Activated CD8-positive, alpha-beta memory T cell treated with anti-CD3 and anti-CD28 coated beads, Interleukin-2, amount 50 U/mL, for 1 hour (primary cell): ENCODE data around the gene DDR1.
"Not testable (repeated sequence)": the region's sequence is repeated elsewhere in the genome, so short reads cannot be mapped to it uniquely, and the experiment has no call there.

Experiments
- DNase-seq: peaks from one replicate; pipeline ENCODE4 v3.0.0-alpha.2; 2020; ENCODE audit errors: extremely low read depth

Gene DDR1

GRCh38 chr6:30917487-30917886 is 33.2 kb downstream of the DDR1 start:
- DNase-seq = no peak

DNA sequence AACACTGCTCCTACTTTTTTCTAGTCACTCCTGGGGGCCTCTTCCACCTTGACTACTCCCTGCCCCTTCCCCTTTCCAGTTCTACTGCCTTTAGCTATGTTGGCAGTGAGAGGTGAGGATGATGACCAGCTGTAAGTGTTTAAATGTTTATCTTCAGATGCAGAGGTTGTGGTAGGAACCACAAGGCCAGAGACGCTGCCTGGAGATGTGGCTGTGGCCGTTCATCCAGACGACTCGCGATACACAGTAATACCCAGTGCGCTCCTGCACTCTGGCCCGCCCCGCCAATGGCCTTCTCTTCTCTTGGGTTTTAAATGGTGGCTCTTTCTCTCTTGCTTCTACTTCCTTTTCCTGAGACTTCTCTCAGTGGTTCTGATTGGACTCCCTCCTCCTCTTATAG is 34.4 kb downstream of the DDR1 start:
- no peak for DNase-seq

DNA sequence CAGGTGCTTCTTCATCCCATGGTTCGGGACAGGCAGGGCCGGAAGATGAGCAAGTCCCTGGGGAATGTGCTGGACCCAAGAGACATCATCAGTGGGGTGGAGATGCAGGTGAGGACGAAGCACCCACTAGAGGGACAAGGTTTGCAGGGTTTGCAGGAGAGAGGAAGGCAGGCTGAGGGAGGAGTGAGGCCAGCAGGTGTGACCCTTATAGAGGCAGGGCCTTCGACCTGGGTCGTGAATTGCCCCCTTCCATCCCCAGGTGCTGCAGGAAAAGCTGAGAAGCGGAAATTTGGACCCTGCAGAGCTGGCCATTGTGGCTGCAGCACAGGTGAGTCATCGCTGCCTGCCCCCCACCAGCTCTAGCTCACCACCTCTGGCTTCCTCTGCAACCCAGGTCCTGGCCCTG is 38.1 kb downstream of the DDR1 start:
- no peak for DNase-seq

DNA sequence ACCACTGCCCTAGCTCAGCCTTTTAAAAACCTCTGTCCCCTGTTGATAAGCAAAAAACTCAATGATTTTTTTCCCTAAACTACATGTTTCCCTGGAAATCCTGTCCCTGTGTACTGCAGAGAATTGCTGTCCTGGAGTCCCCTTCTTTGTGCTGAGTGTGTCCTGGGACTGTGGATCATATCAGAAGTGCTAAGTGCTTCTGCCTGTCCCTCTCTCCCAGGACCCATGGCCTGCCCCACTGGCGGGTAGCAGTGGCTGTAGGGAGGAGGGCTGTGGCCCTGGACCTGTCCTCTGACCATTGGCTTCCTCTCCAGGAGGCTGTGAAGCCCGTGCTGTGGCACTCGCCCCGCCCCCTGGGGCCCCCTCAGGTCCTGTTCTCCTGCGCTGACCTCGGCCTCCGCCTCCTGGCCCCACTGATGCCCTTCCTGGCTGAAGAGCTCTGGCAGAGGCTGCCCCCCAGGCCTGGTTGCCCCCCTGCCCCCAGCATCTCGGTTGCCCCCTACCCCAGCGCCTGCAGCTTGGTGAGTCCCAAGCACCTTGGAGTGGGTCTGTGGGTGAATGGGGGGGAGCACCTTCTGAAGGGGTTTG is 39.8 kb downstream of the DDR1 start:
- DNase-seq = not testable (repeated sequence)

DNA sequence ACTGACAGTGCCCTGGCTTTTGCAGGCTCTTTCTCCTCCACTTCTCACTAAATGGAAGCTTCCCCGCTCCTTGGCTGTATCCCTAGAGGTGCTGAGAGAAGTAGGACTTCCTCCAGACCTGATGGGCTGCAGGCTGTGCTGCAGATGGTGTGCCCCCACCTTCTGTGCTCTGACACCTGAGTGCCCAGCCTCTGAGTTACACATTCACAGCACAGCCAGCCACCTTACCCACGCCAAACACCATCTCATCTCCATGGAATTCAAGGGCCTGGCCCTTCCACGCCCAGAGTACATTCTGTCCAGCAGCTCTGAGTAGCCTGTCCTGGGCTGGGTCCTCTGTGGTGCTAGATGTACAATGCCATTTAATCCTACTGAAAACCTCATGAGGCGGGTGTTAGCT is 42.3 kb downstream of the DDR1 start:
- no peak for DNase-seq

DNA sequence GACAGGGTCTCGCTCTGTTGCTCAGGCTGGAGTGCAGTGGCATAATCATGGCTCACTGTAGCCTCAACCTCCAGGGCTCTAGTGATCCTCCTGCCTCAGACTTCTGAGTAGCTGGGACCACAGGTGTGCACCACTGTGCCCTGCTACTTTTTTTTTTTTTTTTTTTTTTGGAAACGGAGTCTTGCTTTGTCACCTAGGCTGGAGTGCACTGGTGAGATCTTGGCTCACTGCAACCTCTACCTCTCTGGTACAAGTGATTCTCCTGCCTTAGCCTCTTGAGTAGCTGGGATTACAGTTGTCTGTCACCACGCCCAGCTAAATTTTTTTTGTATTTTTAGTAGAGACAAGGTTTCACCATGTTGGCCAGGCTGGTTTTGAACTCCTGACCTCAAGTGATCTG is 42.8 kb downstream of the DDR1 start:
- DNase-seq = not testable (repeated sequence)

GRCh38 chr6:30928677-30929076 is 44.4 kb downstream of the DDR1 start:
- DNase-seq = no peak

DNA sequence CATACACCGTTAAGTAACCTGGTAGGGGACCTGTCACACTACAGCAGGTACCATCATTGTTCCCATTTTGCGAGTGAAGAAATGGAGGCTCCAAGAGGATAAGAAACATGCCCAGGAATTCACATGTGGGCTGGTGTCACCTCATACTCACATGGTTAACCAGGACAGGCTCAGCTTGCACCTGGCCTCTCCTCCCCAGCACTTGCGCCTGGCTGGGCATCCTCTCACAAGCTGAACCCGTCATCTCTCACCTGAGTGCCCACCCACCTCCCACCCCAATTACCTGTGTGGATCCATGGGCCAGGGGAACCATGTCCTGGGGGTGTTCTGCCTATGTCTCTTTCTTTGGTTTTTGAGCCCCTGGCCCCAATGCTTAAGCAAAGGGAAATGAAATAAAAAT is 46.2 kb downstream of the DDR1 start:
- no peak for DNase-seq

- no peak for DNase-seq
Measured at GRCh38 chr6:30931272-30931671, 47.0 kb downstream of the DDR1 start.

DNA sequence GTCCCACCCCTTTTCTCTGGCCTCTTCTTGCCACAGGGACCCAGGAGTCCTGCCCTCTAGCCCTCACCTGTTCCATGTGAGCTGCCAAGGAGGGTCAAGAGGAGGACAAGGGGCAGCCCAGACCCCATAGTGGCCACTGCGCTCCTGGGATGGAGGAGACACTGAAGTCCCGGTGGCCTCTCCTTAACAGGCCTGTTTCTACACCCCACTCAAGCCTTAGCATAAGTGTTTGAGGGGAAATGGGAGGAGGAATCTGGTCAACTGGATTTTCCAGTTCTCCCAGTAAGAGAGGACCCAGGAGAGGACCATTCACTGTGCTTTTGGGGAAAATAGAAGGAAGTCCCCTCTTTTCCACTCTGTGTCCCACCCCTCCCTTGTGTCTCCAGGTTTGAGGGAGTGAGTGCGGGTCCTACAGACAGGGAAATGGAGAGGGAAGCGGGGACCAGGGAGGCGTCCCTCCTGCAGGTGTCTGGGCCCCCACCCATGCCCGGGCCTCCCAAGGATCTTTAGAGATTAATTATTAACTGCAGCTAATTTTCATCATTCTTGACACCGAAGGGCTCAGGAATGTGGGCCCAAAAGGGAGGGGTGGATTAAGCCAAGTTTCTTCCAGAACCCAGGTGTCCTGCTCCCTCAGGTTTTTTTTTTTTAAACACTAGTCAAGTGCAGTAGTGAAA is 47.8 kb downstream of the DDR1 start, which contains the start of gene SFTA2:
TSS of gene SFTA2 (minus strand) at position 202 of the 677 bp plus-strand sequence. CDS start at position 128, 74 bp downstream.
- no peak for DNase-seq

DNA sequence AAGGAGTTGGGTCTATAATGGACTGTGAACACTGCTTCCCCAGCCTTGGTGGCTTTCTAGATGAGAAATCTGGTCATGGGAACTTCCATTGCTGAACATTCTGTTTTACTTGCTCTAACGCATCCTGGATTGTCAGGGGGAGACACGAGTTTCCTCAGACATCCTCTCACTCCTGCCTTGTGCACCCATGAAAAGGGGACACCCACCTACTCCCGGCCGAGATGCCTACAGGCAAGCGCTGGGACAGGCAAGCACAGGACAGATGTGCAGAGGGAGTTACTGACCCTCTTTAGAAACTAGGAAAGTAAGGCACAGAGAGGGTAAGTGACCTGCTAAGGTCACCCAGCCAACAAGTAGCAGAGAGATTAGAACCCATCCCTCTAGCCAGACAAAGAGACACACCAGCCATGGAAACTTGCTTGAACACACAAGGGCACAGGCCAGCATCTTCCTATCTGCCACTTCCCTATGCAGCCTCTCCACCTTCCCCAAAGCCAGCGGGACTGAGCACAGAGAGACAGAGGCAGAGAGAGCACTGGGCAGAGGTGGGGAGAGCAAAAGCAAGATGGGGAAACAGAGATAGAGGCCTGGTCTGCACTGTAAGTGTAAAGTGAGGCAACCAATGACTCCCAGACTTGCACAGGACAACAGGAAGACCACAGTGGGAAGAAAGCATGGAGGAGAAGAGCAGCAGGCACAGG is 48.5 kb downstream of the DDR1 start:
- no peak for DNase-seq

- no peak for DNase-seq
Measured at GRCh38 chr6:30935018-30935417, 50.7 kb downstream of the DDR1 start.

GRCh38 chr6:30937265-30937664 is 52.9 kb downstream of the DDR1 start:
- no peak for DNase-seq

- DNase-seq = no peak
Measured at GRCh38 chr6:30938730-30939129, 54.4 kb downstream of the DDR1 start.

GRCh38 chr6:30939473-30939872 is 55.2 kb downstream of the DDR1 start:
- no peak for DNase-seq

- DNase-seq = no peak
Measured at GRCh38 chr6:30940361-30940986, 56.2 kb downstream of the DDR1 start, which contains the start of gene MUCL3. TSS of gene MUCL3 (plus strand) at chr6:30940973. CDS start at chr6:30941000, 27 bp downstream.

GRCh38 chr6:30942338-30943060 is 58.2 kb downstream of the DDR1 start:
- DNase-seq = no peak

GRCh38 chr6:30944051-30944450 is 59.7 kb downstream of the DDR1 start:
- DNase-seq = no peak

DNA sequence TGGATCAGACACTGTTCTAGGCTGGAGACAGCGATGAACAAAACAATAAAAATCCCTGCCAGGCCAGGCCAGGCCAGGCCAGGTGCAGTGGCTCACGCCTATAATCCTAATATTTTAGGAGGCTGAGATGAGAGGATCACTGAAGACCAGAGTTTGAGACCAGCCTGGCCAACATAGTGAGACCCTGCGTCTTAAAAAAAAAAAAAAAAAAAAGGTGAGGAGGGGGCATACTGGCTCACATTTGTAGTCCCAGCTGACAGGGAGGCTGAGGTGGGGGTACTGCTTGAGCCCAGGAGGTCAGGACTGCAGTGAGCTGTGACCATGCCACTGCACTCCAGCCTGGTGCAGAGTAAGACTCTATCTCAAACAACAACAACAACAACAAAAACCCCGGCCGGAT is 61.0 kb downstream of the DDR1 start:
- DNase-seq = no peak

GRCh38 chr6:30947231-30947630 is 62.9 kb downstream of the DDR1 start:
- DNase-seq = no peak

DNA sequence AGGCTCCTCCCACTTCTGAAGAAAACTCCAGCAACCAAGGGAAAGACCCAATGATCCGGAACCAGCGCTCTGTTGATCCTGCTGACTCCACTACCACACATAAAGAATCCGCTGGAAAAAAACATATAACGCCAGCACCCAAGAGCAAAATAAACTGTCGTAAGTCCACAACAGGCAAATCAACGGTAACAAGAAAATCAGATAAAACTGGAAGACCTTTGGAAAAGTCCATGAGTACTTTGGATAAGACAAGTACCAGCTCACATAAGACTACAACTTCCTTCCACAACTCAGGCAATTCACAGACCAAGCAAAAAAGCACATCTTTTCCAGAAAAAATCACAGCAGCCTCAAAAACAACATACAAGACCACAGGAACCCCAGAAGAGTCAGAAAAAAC is 64.5 kb downstream of the DDR1 start:
- no peak for DNase-seq
